GM10266 (cell line): Measurements from ENCODE around the gene SCEL.

ENCODE experiments used
- DNase-seq: peaks from one replicate; pipeline ENCODE4 v3.0.0; 2012; ENCODE audit errors: extremely low spot score
- CTCF ChIP-seq: IDR thresholded peaks from 2 replicates; pipeline ENCODE4 v1.5.1; 2012; ENCODE audit warnings: mild to moderate bottlenecking, low read depth; ENCODE audit not compliant: control insufficient read depth, insufficient read depth; ENCODE audit errors: missing control alignments

SCEL gene

GRCh38 chr13:77691871-77692270, 156.4 kb downstream of the SCEL start:
- TF ChIP-seq CTCF = no peak
- no peak for DNase-seq

- no peak for DNase-seq
- no peak for TF ChIP-seq CTCF
Measured at GRCh38 chr13:77692746-77693448, 157.4 kb downstream of the SCEL start.

DNA sequence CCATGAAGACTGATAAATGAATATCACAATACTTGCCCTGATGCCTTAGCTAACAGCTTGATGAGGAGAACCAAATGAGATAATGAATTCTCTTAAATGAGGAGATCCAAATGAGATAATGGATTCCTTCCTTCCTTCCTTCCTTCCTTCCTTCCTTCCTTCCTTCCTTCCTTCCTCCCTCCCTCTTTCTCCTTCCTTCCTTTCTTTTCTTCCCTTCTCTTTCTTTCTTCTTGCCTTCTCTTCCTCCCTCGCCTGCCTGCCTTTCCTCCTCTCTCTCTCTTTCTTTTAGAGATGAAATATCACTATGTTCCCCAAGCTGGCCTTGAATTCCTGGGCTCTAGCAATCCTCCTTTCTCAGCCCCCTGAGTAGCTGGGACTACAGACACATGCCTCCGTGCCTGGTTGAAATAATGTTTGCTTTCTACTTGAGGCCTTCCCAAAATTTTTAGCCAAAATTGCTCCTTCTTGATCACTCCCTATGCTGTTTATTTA, 158.0 kb downstream of the SCEL start:
- DNase-seq = no peak
- TF ChIP-seq CTCF = no peak
